HTERT RPE-1 (cell line): Measurements from ENCODE around the gene SHMT2.

ENCODE experiments used
- in situ Hi-C: fragments of 300-500 bp; cut with MboI; formaldehyde crosslinking; loops from 4 replicates; pipeline ENCODE4 v1.14.3; 2020; ENCODE audit warnings: low sequenced_read_pairs

SHMT2 gene

GRCh38 chr12:57229634-57230380 is at the start of gene SHMT2:
Gene SHMT2 (plus strand): TSS chr12:57229711. CDS start chr12:57229779, 68 bp downstream.
- in situ Hi-C loops = no loop called here

GRCh38 chr12:57180321-57180989 is 49.1 kb upstream of the SHMT2 start:
- in situ Hi-C loops = no loop called here

GRCh38 chr12:57181072-57181471 is 48.4 kb upstream of the SHMT2 start:
- in situ Hi-C loops = no loop called here

- in situ Hi-C loops = no loop called here
Observed at GRCh38 chr12:57181561-57182155, 47.9 kb upstream of the SHMT2 start.

- in situ Hi-C loops = no loop called here
Observed at GRCh38 chr12:57182918-57183575, 46.5 kb upstream of the SHMT2 start.

GRCh38 chr12:57183939-57184725 is 45.4 kb upstream of the SHMT2 start:
- in situ Hi-C loops = no loop called here

- in situ Hi-C loops = no loop called here
Observed at GRCh38 chr12:57185403-57185802, 44.1 kb upstream of the SHMT2 start.

GRCh38 chr12:57185906-57186508 is 43.5 kb upstream of the SHMT2 start:
- in situ Hi-C loops = no loop called here

GRCh38 chr12:57187222-57188089 is 42.1 kb upstream of the SHMT2 start:
- in situ Hi-C loops = no loop called here

- in situ Hi-C loops = no loop called here
Observed at GRCh38 chr12:57188090-57188425, 41.5 kb upstream of the SHMT2 start.

- in situ Hi-C loops = no loop called here
Observed at GRCh38 chr12:57190037-57190436, 39.5 kb upstream of the SHMT2 start.

GRCh38 chr12:57190821-57191220 is 38.7 kb upstream of the SHMT2 start:
- in situ Hi-C loops = no loop called here

GRCh38 chr12:57191410-57191809 is 38.1 kb upstream of the SHMT2 start:
- in situ Hi-C loops = no loop called here

- in situ Hi-C loops = no loop called here
Observed at GRCh38 chr12:57192920-57193319, 36.6 kb upstream of the SHMT2 start.

- in situ Hi-C loops = no loop called here
Observed at GRCh38 chr12:57193706-57194245, 35.7 kb upstream of the SHMT2 start.

- in situ Hi-C loops = no loop called here
Observed at GRCh38 chr12:57194253-57194652, 35.3 kb upstream of the SHMT2 start.

GRCh38 chr12:57195186-57195585 is 34.3 kb upstream of the SHMT2 start:
- in situ Hi-C loops = no loop called here

GRCh38 chr12:57195611-57196371 is 33.7 kb upstream of the SHMT2 start:
- in situ Hi-C loops = no loop called here

- in situ Hi-C loops = no loop called here
Observed at GRCh38 chr12:57196439-57196838, 33.1 kb upstream of the SHMT2 start.
